HepG2 (cell line): ENCODE results near the gene TMPO. TPM values are rescaled to one million over a fixed set of nuclear protein-coding genes. Genes with fewer than 3 reads are reported as not detected.

Experiments
- ATAC-seq: fragments of 200-7000 bp; cut with Tn5 transposase; 3 replicates; pipeline ENCODE4 v1.9.1; 2020; ENCODE audit warnings: mild to moderate bottlenecking, moderate library complexity
- BruUV-seq: library from RNA; stranded (reverse); fragments of 400-500 nt; replicated peaks from 2 replicates; lab custom pipeline; 2021; lab: Mats Ljungman, UMichigan
- CTCF ChIA-PET: fragments of 300-600 bp; formaldehyde crosslinking; extraction: SDS; loops from one replicate; lab custom pipeline; 2021; ENCODE audit warnings: low total read pairs, inconsistent platforms, low intra/inter-chr PET ratio; lab: Yijun Ruan, JAX
- POLR2A ChIA-PET: fragments of 350-600 bp; sonication (Branson Sonifier 250); formaldehyde crosslinking; loops from one replicate; lab custom pipeline; 2020; ENCODE audit warnings: antibody characterized with exemption, inconsistent platforms; lab: Yijun Ruan, JAX
- DNase-seq: peaks from one replicate; pipeline ENCODE4 v3.0.0-alpha.2; 2015; ENCODE audit warnings: low spot score
- FAIRE-seq: peaks from 3 replicates; lab custom pipeline; 2011; peaks lifted over from hg19 to GRCh38; lab: Jason Lieb, UNC
- H2AFZ ChIP-seq: one replicate; pipeline ENCODE4 v1.6.1; 2011; ENCODE audit warnings: low read length, inconsistent platforms
- H3K27ac ChIP-seq: fragments of 300-600 bp; 3 replicates; pipeline ENCODE4 v1.8.0; 2011; ENCODE audit warnings: mixed run types, mild to moderate bottlenecking, mixed read lengths, low read length, inconsistent platforms; ENCODE audit not compliant: insufficient read depth; ENCODE audit errors: extremely low read length
- H3K27me3 ChIP-seq, 2 experiments: fragments of 200-600 bp in 1 of 2; 2 replicates in 1 of 2; 3 replicates in 1 of 2; pipeline versions ENCODE4 v1.6.0 to v1.8.0; 2011; ENCODE audit warnings: low read length in 2 of 2, mild to moderate bottlenecking in 2 of 2, moderate library complexity in 2 of 2, inconsistent platforms in 1 of 2; ENCODE audit not compliant: insufficient read depth in 2 of 2, control insufficient read depth in 1 of 2
- H3K36me3 ChIP-seq, 2 experiments: fragments of 200-600 bp in 1 of 2; replicated peaks in 1 of 2; 2 replicates in 1 of 2; 3 replicates in 1 of 2; pipeline versions ENCODE4 v1.5.1 to v1.8.0; 2011; ENCODE audit warnings: low read length in 2 of 2, inconsistent platforms in 1 of 2; ENCODE audit not compliant: insufficient read depth in 2 of 2, control insufficient read depth in 1 of 2
- H3K4me1 ChIP-seq: 2 replicates; pipeline ENCODE4 v1.5.1; 2012; ENCODE audit warnings: low read length, inconsistent platforms; ENCODE audit not compliant: insufficient read depth
- H3K4me2 ChIP-seq: 2 replicates; pipeline ENCODE4 v1.6.0; 2011; ENCODE audit warnings: low read depth, low read length, inconsistent platforms
- H3K4me3 ChIP-seq, 3 experiments: fragments of 200-600 bp in 1 of 3; sonication (generic), shearing (Covaris generic) in 1 of 3; replicated peaks in 1 of 3; 2 replicates each; pipeline ENCODE4 v1.5.1; 2011 to 2016; ENCODE audit warnings: low read length in 3 of 3, inconsistent platforms in 2 of 3, low read depth in 2 of 3, mild to moderate bottlenecking in 2 of 3, control low read depth in 1 of 3, mixed read lengths in 1 of 3; ENCODE audit not compliant: insufficient read depth in 1 of 3
- H3K79me2 ChIP-seq: one replicate; pipeline ENCODE4 v1.6.1; 2011; ENCODE audit warnings: low read length, inconsistent platforms; ENCODE audit not compliant: insufficient read depth
- H3K9ac ChIP-seq: 2 replicates; pipeline ENCODE4 v1.6.0; 2011; ENCODE audit warnings: mild to moderate bottlenecking, low read depth, low read length, inconsistent platforms; ENCODE audit not compliant: insufficient read depth
- H3K9me3 ChIP-seq: 2 replicates; pipeline ENCODE4 v1.5.1; 2012; ENCODE audit warnings: mild to moderate bottlenecking, low read length
- H4K20me1 ChIP-seq: 2 replicates; pipeline ENCODE4 v1.6.0; 2011; ENCODE audit warnings: inconsistent platforms, mild to moderate bottlenecking, low read length, moderate library complexity; ENCODE audit not compliant: insufficient read depth
- ATF1 ChIP-seq: IDR thresholded peaks from 2 replicates; pipeline ENCODE4 v1.6.1; 2016; ENCODE audit warnings: mild to moderate bottlenecking, control low read depth
- ATF7-NPFF ChIP-seq: sonication (generic); formaldehyde crosslinking; IDR thresholded peaks from 2 replicates; pipeline ENCODE4 v1.8.1; 2023; ENCODE audit warnings: mild to moderate bottlenecking, low read depth, missing genetic modification reagents, moderate library complexity
- GFI1 ChIP-seq: sonication (generic); formaldehyde crosslinking; IDR thresholded peaks from 2 replicates; pipeline ENCODE4 v1.5.0; 2020; ENCODE audit warnings: missing genetic modification reagents, mild to moderate bottlenecking, borderline replicate concordance
- HOXA9 ChIP-seq: sonication (generic); formaldehyde crosslinking; IDR thresholded peaks from 2 replicates; pipeline ENCODE4 v1.8.1; 2022; ENCODE audit warnings: missing genetic modification reagents, mild to moderate bottlenecking, moderate library complexity, borderline replicate concordance
- MBD4 ChIP-seq: IDR thresholded peaks from 2 replicates; pipeline ENCODE4 v1.6.1; 2012; ENCODE audit warnings: low read length, inconsistent platforms, borderline replicate concordance
- PPARG ChIP-seq: conservative IDR thresholded peaks from 2 replicates; pipeline ENCODE4 v1.6.1; 2016; ENCODE audit warnings: missing biosample characterization, missing genetic modification reagents
- RBM22 ChIP-seq: fragments of 200-400 bp; formaldehyde crosslinking; optimal IDR thresholded peaks from 2 replicates; pipeline ENCODE3; 2017; ENCODE audit warnings: mild to moderate bottlenecking, low read length, moderate library complexity
- SRF ChIP-seq: IDR thresholded peaks from 2 replicates; pipeline ENCODE4 v1.6.1; 2011; ENCODE audit warnings: mild to moderate bottlenecking, low read depth, low read length, moderate library complexity
- STAT5B ChIP-seq: sonication (generic); formaldehyde crosslinking; IDR thresholded peaks from 2 replicates; pipeline ENCODE4 v1.4.0; 2020; ENCODE audit warnings: missing genetic modification reagents
- TARDBP ChIP-seq: sonication (generic); formaldehyde crosslinking; IDR thresholded peaks from 2 replicates; pipeline ENCODE4 v1.8.0; 2022; ENCODE audit warnings: mild to moderate bottlenecking, missing genetic modification reagents
- ZBTB42 ChIP-seq: sonication (generic); formaldehyde crosslinking; IDR thresholded peaks from 2 replicates; pipeline ENCODE4 v1.5.0; 2020; ENCODE audit warnings: mild to moderate bottlenecking, missing genetic modification reagents
- ZKSCAN5 ChIP-seq: sonication (generic); formaldehyde crosslinking; IDR thresholded peaks from 2 replicates; pipeline ENCODE4 v1.5.1; 2020; ENCODE audit warnings: mild to moderate bottlenecking, missing genetic modification reagents
- ZNF121 ChIP-seq: sonication (generic); formaldehyde crosslinking; IDR thresholded peaks from 2 replicates; pipeline ENCODE4 v1.5.0; 2020; ENCODE audit warnings: mild to moderate bottlenecking, missing genetic modification reagents
- ZNF230 ChIP-seq: sonication (generic); formaldehyde crosslinking; IDR thresholded peaks from 2 replicates; pipeline ENCODE4 v1.4.0; 2020; ENCODE audit warnings: mild to moderate bottlenecking, missing genetic modification reagents
- ZNF24 ChIP-seq: fragments of 450-650 bp; IDR thresholded peaks from 2 replicates; pipeline ENCODE4 v1.6.1; 2017; ENCODE audit warnings: antibody characterized with exemption, mild to moderate bottlenecking
- ZNF274 ChIP-seq: sonication (generic); formaldehyde crosslinking; IDR thresholded peaks from 2 replicates; pipeline ENCODE4 v1.5.1; 2020; ENCODE audit warnings: mild to moderate bottlenecking, missing genetic modification reagents
- ZNF296 ChIP-seq: sonication (generic); formaldehyde crosslinking; conservative IDR thresholded peaks from 2 replicates; pipeline ENCODE4 v1.5.0; 2020; ENCODE audit warnings: mild to moderate bottlenecking, missing genetic modification reagents
- ZNF460 ChIP-seq: sonication (generic); formaldehyde crosslinking; IDR thresholded peaks from 2 replicates; pipeline ENCODE4 v1.5.1; 2020; ENCODE audit warnings: missing genetic modification reagents, mild to moderate bottlenecking, borderline replicate concordance
- ZNF468 ChIP-seq: sonication (generic); formaldehyde crosslinking; IDR thresholded peaks from 2 replicates; pipeline ENCODE4 v1.8.0; 2022; ENCODE audit warnings: mild to moderate bottlenecking, moderate library complexity, missing genetic modification reagents
- ZNF563 ChIP-seq: sonication (generic); formaldehyde crosslinking; IDR thresholded peaks from 2 replicates; pipeline ENCODE4 v1.8.0; 2022; ENCODE audit warnings: mild to moderate bottlenecking, moderate library complexity, missing genetic modification reagents
- ZNF605 ChIP-seq: sonication (generic); formaldehyde crosslinking; IDR thresholded peaks from 2 replicates; pipeline ENCODE4 v1.8.0; 2022; ENCODE audit warnings: mild to moderate bottlenecking, missing genetic modification reagents
- ZNF614 ChIP-seq: IDR thresholded peaks from 2 replicates; pipeline ENCODE4 v1.6.1; 2018; ENCODE audit warnings: missing biosample characterization, missing genetic modification reagents, inconsistent platforms, borderline replicate concordance
- ZNF777 ChIP-seq: sonication (generic); formaldehyde crosslinking; IDR thresholded peaks from 2 replicates; pipeline ENCODE4 v1.4.0; 2020; ENCODE audit warnings: missing genetic modification reagents
- WGBS: methylation state at CpG from one replicate; pipeline ENCODE4 v1.1.6; 2017; ENCODE audit warnings: low lambda C conversion rate; 5-methylcytosine and 5-hydroxymethylcytosine counted together
- in situ Hi-C: cut with HindIII; loops from 2 replicates; pipeline ENCODE4 v1.10.0; 2017; ENCODE audit warnings: low pct_unique_long_range_greater_than_20kb; ENCODE audit not compliant: extremely low pct_ligation_motif_present
- intact Hi-C: fragments of 100-400 bp; cut with micrococcal nuclease; formaldehyde crosslinking; loops from one replicate; pipeline ENCODE4 v1.10.0; 2022; ENCODE audit not compliant: unreplicated experiment
- polyA plus RNA-seq, 8 experiments: library from polyadenylated mRNA; depleted of rRNA in 3 of 8; stranded (reverse) in 7 of 8; unstranded in 1 of 8; fragments of >200 nt; fragmentation: Illumina TruSeq in 4 of 8; extraction: Trizol in 4 of 8; gene quantifications; 2 replicates each; pipeline versions ENCODE4 v1.2.1 to v1.2.3, GENCODE V29; 2011 to 2016; ENCODE audit warnings: low read depth in 4 of 8, missing spikeins in 1 of 8, mixed read lengths in 1 of 8; ENCODE audit not compliant: insufficient read depth in 1 of 8
- total RNA-seq, 5 experiments: library from RNA; depleted of rRNA; stranded (reverse); fragments of >200 nt; fragmentation: Illumina TruSeq; extraction: Trizol; gene quantifications; 2 replicates each; pipeline ENCODE4 v1.2.3, GENCODE V29; 2016; ENCODE audit warnings: low read depth in 1 of 5
- TF ChIP-seq, protein P1 (sequence below): sonication (generic); formaldehyde crosslinking; IDR thresholded peaks from 2 replicates; pipeline ENCODE4 v1.4.0; 2020; ENCODE audit warnings: missing genetic modification reagents
- TF ChIP-seq, protein P2 (sequence below): sonication (generic); formaldehyde crosslinking; IDR thresholded peaks from 2 replicates; pipeline ENCODE4 v1.4.0; 2020; ENCODE audit warnings: missing genetic modification reagents

TMPO gene
- total and polyA plus RNA-seq, 2 of the 13 experiments (the other 11 are each of a cell fraction or from before 2014, with no cell fraction given): 24.2 to 167 TPM

DNA sequence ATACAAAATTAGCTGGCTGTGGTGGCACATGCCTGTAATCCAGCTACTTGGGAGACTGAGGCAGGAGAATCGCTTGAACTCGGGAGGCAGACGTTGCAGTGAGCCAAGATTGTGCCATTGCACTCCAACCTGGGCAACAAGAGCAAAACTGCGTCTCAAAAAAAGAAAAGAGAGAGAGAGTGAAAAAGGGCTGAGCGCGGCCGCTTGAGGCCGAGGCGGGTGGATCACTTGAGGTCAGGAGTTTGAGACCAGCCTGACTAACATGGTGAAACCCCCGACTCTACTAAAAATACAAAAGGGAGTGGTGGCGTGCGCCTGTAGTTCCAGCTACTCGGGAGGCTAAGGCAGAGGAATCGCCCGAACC lies 14.1 kb upstream of the TMPO start (continued):
- peak; percentile 66 for TF ChIP-seq ZNF460 (CRISPR knock-in tag)
- peak; percentile 0; the same call in 1 of the 2 replicates for TF ChIP-seq ATF1 (CRISPR knock-in tag)

DNA sequence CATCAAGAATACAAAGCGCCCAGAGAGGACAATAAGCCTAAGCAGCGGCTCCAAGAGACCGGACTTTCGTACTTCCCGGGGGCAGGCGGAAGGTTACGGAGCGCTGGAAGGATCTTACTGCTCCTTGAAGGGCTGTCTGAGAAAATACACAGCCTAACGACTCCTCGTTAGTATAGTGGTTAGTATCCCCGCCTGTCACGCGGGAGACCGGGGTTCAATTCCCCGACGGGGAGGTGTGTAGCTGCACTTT lies 12.1 kb upstream of the TMPO start:
- ChIA-PET CTCF (interaction anchor here (2.0 kb wide), 1 partner anchor 12 kb away, joined by 6 read pairs; no protein-coding TSS in a partner anchor), POLR2A (interaction anchor here (0.9 kb wide), 1 partner anchor 11 kb away, joined by 6 read pairs; no protein-coding TSS in a partner anchor)
- no peaks in the 10 kb centered on the region for H3K36me3 ChIP-seq
- peak overlapping the region; percentile 91 for H3K9ac ChIP-seq
- WGBS: 0% methylated on average over 13 of the region's 16 CpGs
- peak overlapping the region; percentile 72 to 77 (median 77) for H3K4me3 ChIP-seq
- intact Hi-C loops (loop anchor here (1.0 to 5.0 kb wide), 6 partner anchors 12 to 936 kb away; partner anchors contain the start of genes APAF1, IKBIP and SLC25A3), in situ Hi-C loops (no loop called here)
- no peaks in the 10 kb centered on the region; a peak in 1 of 5 replicates for H3K27me3 ChIP-seq
- DNase-seq (peak; percentile 84), FAIRE-seq (no peak), ATAC-seq (peak; percentile 64)
- no TSS peak for BruUV-seq
- H3K9me3 ChIP-seq: no peaks in the 10 kb centered on the region
- H2AFZ ChIP-seq: peak overlapping the region; percentile 58
- H3K4me2 ChIP-seq: peak overlapping the region; percentile 83
- no peaks in the 10 kb centered on the region for H4K20me1 ChIP-seq
- H3K4me1 ChIP-seq: peaks cover 36% of the 10 kb centered on the region
- no peaks in the 10 kb centered on the region for H3K79me2 ChIP-seq
- H3K27ac ChIP-seq: peak overlapping the region; percentile 99
- TF ChIP-seq ZNF296 (no peak), ZNF563 (0 out of 2 replicates have a peak, but pooled peaks have one; percentile 59), RBM22 (peak; percentile 82), TARDBP (CRISPR knock-in tag) (no peak), ZNF24 (peak; percentile 98), ZNF460 (CRISPR knock-in tag) (0 out of 2 replicates have a peak, but pooled peaks have one; percentile 63), ATF7-NPFF (peak; percentile 63; the same call in 1 of the 2 replicates), PPARG (CRISPR knock-in tag) (peak; percentile 36; the same call in 1 of the 2 replicates), GFI1 (no peak), SRF (no peak), ZNF614 (CRISPR knock-in tag) (0 out of 2 replicates have a peak, but pooled peaks have one; percentile 10), HOXA9 (peak; percentile 45; the same call in 1 of the 2 replicates), ZNF274 (0 out of 2 replicates have a peak, but pooled peaks have one; percentile 15), MBD4 (no peak; the same call in 1 of the 2 replicates), ZNF230 (CRISPR knock-in tag) (no peak), ZNF605 (CRISPR knock-in tag) (0 out of 2 replicates have a peak, but pooled peaks have one; percentile 28), ZBTB42 (no peak), ZNF121 (CRISPR knock-in tag) (0 out of 2 replicates have a peak, but pooled peaks have one; percentile 4), ZKSCAN5 (CRISPR knock-in tag) (no peak), STAT5B (peak; percentile 20; the same call in 1 of the 2 replicates), ZNF468 (CRISPR knock-in tag) (0 out of 2 replicates have a peak, but pooled peaks have one; percentile 45), ZNF777 (CRISPR knock-in tag) (no peak; the same call in 1 of the 2 replicates)
- TF ChIP-seq, protein P1, sequence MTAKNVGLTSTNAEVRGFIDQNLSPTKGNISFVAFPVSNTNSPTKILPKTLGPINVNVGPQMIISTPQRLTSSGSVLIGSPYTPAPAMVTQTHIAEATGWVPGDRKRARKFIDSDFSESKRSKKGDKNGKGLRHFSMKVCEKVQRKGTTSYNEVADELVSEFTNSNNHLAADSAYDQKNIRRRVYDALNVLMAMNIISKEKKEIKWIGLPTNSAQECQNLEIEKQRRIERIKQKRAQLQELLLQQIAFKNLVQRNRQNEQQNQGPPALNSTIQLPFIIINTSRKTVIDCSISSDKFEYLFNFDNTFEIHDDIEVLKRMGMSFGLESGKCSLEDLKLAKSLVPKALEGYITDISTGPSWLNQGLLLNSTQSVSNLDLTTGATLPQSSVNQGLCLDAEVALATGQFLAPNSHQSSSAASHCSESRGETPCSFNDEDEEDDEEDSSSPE (CRISPR knock-in tag): 0 out of 2 replicates have a peak, but pooled peaks have one; percentile 26
- TF ChIP-seq, protein P2, sequence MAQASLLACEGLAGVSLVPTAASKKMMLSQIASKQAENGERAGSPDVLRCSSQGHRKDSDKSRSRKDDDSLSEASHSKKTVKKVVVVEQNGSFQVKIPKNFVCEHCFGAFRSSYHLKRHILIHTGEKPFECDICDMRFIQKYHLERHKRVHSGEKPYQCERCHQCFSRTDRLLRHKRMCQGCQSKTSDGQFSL (CRISPR knock-in tag): no peak
